ENCODE measurements around the gene GDE1.

- TF ChIP-seq CTCF (IDR thresholded peaks at IDR 0.05) = no peak
- TF ChIP-seq POLR2AphosphoS5 (IDR thresholded peaks at IDR 0.05) = no peak
These were observed 45.7 kb upstream of the GDE1 start for GRCh38 chr16:19567560-19567959.

All from prostate gland (tissue), 2 donors.